HG02763 (cell line): ENCODE data around the gene MICAL2.

Experiments used
- ATAC-seq: cut with Tn5 transposase; IDR thresholded peaks from one replicate; pipeline ENCODE4 v1.9.1; 2021; ENCODE audit warnings: mild to moderate bottlenecking, moderate library complexity; ENCODE audit not compliant: unreplicated experiment

Gene MICAL2

DNA sequence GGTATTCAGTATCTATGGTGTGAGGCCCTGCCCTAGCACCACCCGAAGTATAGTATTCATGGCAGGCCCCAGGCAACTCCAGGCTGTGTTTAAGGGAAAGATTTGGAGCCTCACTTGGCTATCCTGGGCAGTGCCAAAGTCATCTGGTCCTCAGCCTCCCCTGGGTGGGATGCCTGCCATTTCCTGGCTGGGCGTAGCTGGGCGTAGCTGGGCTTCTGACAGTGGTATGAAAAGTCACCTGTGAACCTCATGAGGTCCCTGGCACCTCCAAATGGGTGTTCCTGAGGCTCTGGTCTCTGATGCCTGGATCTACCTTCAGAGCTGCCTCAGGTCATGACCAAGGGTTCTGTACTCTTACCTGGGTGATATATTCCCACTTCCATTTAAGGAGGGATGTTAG, 154.0 kb downstream of the MICAL2 start:
- ATAC-seq = no peak

DNA sequence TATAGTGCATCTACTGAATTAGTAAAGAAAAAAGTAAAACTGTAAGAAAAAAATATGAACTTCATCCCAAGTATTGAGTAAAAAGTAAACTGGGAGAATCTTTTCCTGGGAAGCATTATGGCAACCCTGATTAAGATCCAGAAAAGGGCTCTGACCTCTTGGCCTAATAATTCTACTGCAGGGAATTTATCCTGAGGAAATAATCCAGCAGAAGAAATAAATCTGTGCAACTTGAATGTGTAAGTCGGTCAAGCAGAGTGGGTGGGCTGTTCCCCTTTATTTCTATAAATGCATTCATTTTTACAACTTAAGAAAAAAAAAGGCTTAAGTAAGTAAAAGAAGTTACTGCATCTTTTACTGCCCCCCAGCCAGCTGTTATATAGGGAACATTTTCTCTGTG, 155.7 kb downstream of the MICAL2 start:
- no peak for ATAC-seq

DNA sequence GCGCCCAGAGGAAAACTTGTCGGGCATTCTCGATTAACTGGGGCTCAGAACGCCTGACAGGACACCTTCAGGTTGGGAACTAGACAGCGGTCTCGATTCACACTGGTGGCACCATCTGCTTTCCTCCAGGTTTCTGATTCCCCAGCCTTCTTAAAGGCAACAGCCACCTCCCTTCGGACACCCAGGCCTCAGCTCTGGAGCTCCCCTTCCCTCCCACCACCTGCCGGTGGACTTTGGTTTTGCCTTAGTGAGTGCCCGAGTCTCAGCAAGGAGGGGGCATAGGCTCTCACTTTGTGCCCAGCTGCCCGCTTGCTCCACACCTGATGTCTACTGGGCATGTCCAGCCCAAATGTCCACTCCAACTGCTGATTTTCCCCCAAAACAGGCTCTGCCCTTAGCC, 156.6 kb downstream of the MICAL2 start:
- ATAC-seq = no peak

DNA sequence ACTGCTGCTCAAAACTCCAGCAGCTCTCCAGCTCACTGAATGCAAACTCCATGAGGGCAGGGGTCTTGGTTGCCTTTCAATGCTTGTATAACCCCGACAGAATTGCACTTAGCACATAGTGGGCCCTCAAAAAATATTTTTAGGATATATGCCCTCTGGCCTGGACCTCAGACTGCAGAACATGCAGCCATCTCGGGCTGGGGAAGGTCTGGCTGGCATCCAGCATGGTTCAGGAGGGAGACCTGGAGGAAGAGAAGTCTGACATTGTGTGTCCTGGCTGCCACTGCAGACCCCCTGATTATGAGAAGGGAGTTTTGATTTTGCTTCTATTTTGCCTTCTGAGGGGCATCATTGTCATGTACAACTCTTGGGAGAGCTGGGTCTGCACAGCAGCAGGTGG, 157.5 kb downstream of the MICAL2 start:
- no peak for ATAC-seq

DNA sequence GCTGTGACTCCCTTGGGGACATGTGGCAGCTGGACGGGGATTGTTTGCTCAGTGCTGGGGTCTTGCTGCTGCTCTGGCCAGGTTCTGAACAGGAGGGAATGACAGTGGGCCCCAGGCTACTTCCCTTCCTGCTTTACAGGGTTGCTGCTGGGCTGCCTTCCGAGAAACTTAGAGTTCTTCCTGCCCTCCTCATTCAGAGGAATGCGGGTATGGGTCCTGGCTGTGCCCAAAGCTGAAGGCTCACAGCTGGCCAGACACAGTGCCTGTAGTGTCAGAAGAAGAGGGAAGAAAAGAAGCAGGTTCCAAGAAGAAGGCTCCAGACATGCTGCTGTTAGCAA, 158.7 kb downstream of the MICAL2 start:
- ATAC-seq = no peak

DNA sequence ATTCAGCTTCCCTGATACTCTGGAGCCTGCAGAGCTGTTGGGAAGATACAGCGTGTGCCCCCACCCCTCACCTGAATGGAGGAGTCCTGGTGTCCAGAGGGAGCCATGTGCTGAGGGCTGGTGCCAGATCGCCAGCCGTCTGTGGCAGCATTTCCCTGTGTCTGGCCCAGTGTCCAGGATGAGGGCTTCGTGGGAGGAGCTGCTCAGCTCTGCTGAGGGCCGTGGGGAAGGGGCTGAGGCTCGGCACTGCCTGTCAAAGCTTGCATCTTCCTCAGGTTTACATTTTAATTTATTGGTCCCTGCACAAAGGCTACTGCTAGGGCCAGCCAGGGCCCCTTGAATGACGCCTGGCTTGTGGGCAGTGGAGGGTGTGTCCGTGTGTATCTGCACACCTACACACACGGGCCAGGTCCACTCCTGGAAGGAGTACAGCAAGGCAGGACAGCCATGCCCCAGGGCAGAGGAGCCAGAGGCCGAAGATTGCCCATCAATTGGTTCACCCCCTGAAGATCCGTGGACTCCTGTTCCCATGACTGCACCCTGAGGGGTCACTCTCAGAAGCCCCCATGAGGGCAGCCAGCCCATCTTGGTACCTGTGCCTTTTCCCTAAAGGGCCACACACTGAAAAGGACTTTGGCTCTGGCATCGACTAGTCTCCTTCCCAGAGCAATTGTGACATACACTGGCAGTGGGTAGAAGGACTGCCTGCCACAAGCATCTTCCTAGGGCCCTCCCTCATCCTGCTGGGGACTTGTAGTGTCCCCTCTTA, 159.2 kb downstream of the MICAL2 start:
- no peak for ATAC-seq

DNA sequence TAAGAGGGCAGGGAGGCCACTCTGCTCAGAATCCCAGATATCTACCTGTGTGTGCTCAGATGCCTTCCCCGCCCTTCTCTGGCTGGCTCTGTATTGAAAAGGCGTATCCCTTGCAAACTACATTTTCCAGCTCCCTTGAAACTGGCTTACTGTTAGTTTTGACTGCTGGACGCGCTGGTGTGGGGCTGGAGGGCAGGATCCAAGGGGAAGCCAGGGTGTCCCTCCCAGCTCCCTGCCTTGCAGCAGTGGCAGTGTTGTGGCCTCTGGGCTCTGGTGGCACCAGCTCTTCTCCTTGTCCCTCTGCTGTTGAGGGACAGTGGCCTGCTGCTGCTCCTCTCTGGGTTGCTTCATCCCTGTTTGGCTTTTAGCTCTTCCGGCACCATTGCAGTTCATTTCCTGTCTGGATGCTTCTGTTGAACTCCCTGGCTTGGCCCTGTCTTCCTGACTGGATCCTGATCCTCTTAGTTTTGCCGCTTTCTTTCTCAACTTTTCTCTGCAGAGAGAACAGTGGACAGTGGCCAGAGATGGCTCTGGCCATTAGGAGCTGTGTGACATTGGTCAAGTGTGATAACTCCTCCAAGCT, 159.9 kb downstream of the MICAL2 start:
- no peak for ATAC-seq

DNA sequence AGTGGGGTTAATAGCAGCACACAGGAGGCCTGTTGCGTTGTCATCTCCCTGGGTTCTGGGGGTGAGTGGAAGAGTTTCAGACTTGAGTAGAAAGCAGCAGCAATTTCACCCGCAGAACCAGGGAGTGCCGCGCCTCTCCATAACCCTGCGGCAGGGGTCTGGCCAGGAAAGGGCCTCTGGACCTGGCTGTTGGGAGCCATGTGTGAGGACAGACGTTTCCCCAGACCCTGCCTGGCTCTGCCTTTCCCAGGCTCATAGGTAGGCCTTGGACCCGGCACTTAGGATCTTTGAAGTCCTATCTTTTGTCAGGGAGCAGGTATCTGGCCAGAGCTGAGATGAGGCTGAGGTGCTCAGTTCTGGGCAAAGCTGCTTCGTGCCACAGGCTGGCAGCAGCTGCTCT, 160.4 kb downstream of the MICAL2 start:
- no peak for ATAC-seq

DNA sequence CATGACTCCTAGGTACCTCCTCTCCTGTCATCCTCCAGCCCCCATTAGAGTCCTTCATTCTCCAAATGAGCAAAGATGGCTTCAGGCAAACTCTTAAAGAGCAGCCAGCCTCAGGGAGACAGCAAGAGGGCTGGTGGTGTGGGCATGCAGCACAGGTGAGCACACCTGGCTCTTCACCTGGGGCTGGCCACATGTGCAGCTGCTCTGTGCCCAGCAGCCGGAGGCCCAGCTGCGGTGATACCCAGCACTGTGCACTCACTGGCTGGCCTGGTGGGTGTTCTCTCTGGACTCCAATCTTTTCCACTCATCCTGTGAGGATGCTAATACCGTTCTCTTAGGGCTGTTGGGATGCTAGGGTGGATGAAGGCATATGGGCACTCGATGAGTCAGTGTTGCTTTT, 160.9 kb downstream of the MICAL2 start:
- ATAC-seq = no peak

DNA sequence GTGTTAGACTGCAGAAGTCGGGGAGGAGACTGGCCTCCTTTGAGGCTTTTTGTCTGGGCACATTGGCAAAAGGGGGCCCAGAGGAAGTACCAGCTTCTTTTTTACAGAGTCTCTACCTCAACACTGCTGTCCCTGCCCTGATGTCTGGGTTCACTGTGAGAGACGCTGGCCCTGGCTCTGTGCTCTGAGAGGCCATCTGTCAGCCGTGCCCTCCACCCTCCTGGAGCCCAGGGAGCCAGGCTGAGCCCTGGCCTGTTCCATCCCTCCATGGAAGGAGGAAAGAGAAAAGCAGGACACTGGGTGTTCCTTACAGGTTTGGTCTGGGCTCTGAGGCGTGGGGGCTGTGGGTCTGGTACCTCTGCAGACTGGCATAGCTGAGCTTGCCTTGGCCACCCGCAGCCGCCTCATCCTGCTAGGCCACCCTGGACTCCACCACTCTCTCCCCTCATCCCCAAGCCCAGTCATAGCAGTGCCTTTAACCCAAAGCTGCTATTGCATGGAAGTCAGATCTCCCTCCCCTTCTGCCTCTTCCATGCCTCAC, 161.5 kb downstream of the MICAL2 start:
- no peak for ATAC-seq

DNA sequence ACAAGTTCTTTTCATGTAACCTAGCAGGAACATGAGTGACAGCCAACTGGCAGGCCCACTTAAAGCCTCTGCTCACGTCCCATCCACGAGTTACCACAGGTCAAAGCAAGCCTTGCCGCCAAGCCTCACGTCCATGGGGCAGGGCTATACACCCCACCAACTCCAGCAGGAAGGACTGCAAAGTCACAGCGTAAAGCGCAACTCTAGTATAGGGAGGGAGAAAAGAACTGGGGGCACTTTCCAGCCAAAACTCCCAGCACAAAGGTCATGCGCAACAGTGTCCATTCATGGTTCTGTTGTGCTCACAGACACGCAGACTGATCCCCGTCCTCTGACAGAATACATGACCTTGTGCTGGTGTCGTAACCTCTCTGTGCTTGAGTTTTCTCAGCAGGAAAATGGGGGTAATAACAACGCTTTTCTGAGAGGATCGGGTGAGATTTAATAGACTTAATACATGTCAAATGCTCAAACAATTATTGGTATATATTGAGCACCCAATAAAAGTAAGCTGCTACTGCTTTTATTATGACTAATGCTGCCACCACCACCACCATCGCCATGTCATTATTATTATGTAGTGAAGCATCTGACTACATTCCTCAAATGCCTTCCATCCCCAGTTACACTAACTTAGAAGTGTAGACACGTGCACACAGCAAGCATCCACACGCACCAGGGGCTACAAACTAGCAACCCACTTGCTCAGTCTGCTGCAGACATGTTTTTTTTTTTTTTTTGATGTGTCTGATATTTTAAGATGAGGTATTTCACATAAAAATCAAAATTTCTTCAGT, 162.6 kb downstream of the MICAL2 start:
- no peak for ATAC-seq

DNA sequence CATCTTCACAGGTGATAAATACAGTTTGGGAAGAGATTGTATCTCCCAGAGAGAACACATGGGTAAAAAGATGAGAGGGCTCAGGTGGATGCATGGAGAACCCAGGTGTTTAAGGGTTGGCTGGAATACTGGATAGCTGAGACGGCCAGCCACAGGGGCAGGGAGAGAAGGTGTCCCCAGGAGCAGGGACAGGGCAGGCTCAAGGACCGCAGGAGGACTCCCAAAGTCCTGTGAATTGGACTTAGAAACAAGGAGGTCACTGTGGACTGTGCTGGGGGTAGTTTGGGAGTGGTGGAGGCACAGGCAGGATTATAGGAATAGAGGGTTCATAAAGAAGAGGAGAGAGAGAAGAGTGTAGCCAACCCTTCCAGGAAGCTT, 163.2 kb downstream of the MICAL2 start:
- no peak for ATAC-seq

DNA sequence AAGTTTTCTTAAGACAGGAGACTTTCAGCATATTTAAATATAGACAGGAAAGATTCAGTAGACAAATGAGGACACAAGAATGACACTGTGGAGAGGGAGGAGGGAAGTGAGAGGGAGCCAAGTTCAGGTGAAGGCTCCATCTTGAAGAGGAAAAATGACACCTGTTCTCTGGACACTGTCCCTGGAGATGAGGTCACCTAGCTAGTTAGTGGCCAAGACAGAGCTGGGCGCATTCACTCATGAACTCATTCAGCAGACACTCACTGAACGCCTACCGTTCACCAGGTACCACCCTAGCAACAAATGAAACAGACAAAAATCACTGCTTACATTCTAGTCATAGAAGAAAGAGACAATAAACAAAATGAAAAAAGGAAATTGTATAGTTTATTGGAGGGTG, 163.7 kb downstream of the MICAL2 start:
- ATAC-seq = no peak

DNA sequence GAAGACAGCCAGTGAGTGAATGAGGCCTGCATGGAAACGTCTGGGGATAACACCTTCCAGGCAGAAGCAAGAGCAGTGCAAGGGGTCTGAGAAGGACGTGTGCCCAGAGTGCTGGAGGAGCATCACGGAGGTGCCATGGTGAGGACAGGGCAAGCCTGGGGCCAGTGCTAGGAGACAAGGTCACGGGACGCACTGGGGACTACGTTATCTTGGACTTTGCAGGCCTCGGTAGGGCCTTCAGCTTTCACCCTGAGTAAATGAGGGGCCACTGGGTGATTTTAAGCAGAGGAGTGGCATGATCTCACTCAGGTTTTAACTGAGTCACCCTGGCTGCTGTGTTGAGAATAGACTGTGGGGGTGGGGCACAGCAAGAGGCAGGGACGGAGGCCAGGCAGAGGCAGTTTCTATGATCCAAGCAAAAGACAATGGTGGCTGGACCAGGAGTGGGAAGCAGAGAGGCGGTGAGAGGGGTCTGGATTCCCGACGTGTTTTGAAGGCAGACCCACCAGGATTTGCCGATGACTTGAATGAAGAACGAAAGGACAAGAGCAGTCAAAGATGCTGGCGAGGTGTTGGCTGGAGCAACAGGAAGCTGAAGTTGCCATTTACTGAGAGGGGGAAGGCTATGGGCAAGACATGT, 164.3 kb downstream of the MICAL2 start:
- ATAC-seq = no peak

DNA sequence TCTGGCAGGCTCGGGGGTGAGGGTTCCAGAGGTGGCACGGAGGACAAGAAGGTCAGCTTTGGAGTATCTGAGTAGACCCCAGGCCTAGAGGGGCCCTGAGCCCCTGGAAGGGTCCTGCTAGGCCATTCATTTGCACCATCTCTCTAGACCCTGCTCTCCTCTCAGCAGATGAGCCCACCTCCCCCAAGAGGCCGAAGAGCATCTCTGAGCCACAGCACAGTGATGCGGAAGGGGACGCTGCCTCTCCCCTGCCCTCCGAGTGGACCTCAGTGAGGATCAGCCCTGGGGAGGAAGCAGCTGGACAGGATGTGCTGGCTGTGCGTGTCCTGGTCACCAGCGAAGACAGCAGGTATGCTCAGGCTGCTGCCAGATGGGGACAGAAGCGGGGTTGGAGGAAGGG, 165.4 kb downstream of the MICAL2 start:
- ATAC-seq = no peak

DNA sequence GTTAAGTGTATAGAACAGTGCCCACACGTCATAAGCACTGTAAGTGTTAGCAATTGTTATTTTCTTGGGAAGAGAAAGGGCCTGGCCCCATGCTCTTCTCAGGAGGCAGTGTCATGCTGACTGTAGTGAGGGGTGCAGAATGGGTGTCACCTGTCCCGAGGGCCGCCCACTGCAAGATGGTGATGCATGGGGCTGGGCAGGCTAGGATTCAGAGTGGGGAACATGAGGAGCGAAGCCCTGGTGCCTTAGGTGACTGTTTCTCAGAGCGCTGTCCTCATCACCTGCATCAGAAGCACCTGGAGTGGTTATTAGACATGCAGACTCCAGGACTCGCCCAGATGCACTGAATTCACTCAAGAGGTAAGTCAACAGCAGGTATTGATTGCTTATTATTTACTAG, 166.0 kb downstream of the MICAL2 start:
- no peak for ATAC-seq

DNA sequence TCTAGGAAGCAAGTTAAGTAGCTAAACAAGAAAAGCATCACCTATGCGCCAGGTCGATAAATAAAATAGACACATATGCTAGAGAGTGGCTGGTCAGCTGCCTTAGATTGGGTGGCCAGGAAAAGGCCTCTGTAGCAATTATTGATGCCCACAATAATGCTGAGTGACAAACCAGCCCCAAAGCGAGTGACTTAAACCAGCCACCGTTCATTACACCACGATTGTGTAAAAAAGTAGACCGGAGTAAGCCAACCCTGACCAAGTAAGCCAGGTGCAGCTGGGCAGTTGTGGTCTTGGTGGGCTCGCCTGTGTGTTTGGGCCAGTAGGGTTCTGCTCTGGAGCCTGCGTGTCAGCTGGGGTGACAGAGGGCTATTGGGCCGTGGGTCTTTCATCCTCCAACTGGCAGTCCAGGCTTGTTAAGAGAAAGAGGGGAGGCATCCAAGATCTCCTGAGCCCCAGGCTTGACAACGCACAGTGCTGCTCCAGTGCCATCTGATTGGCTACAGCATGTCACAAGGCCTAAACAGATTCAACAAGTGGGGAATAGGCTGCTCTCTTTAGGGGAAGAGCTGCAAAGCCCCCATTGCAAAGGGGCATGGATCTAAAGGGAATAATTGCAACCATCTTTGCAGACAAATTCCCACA, 166.6 kb downstream of the MICAL2 start:
- no peak for ATAC-seq

DNA sequence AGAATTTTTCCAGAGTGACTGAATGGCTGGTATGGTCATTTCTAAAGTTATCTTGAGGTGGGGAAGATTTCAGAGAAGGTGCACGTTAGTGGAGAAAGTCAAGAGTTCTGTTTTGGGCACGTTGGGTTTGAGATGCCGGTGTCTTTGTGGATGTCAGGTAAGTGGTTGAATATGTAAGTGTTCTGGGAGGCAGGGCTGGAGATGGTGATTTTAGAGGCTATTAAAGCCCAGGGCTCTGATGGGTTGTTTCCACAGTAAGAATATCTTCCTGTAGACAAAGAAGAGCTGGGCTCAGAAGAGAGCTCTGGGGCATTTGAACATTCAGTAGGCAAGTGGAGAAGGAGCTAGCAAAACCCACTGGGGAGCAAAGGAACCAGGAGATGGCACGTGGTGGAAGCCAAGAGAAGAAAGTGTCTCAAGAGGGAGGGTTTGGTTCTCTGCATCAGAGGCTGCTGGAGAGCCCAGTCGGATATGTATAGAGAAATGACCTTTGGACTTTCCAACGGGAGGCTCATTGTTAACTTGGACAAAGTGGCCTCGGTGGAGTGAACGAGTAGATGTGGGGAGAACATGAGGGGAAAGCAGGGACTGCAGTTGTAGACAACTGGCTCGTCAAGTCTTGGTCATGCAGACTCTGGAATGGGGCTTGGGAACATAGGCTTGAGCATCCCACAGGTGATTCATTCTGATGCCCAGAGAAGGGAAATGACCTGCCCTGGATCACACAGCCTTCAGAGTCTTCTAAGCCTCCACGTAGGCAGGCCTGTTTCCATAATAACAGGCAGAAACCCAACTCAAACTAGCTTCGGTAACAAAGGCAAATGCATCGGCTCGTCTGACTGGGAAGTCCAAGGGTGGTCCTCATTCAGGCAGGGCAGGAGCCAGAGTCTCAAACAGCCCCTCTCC, 168.6 kb downstream of the MICAL2 start:
- ATAC-seq = no peak

DNA sequence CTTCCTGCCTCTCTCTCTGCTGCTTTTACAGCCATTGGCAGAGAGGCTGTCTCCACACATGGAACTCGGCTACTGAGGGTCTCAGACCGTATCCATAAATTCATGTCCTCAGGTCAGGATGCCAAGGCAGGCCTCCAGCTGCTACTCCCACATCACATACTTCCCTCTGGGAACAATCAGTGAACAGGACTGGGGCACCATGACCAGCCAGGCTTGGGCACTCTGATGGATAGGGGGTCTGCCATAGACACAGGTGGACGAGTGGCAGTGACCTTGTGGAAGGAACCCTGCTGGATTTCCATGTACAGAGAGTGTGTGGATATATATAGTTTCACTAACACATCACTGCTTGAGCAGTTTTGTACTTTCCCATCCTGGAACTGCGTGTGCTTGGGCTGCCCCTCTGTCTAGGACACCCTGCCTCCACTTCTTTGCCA, 169.3 kb downstream of the MICAL2 start:
- no peak for ATAC-seq
